Fibroblast of lung (primary cell): ENCODE results near the gene DLG2.

Source experiments
- EZH2 ChIP-seq: IDR thresholded peaks from 2 replicates; pipeline ENCODE4 v1.5.1; 2012; ENCODE audit warnings: low read length, control low read depth, mild to moderate bottlenecking; ENCODE audit errors: missing control alignments
- TF ChIP-seq, protein P1 (sequence below), 2 donors: IDR thresholded peaks in 1 of 2; conservative IDR thresholded peaks in 1 of 2; 1 replicate in 1 of 2; 2 replicates in 1 of 2; pipeline ENCODE4 v1.5.1; 2011 to 2012; ENCODE audit warnings: low read length in 2 of 2, control low read depth in 1 of 2, inconsistent platforms in 1 of 2, low read depth in 1 of 2, mild to moderate bottlenecking in 1 of 2

GRCh38 chr11:83836065-83836464 lies 1791.1 kb downstream of the DLG2 start:
- TF ChIP-seq, protein P1, sequence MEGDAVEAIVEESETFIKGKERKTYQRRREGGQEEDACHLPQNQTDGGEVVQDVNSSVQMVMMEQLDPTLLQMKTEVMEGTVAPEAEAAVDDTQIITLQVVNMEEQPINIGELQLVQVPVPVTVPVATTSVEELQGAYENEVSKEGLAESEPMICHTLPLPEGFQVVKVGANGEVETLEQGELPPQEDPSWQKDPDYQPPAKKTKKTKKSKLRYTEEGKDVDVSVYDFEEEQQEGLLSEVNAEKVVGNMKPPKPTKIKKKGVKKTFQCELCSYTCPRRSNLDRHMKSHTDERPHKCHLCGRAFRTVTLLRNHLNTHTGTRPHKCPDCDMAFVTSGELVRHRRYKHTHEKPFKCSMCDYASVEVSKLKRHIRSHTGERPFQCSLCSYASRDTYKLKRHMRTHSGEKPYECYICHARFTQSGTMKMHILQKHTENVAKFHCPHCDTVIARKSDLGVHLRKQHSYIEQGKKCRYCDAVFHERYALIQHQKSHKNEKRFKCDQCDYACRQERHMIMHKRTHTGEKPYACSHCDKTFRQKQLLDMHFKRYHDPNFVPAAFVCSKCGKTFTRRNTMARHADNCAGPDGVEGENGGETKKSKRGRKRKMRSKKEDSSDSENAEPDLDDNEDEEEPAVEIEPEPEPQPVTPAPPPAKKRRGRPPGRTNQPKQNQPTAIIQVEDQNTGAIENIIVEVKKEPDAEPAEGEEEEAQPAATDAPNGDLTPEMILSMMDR (conservative IDR thresholded peaks at IDR 0.05 in 1 of 2, IDR thresholded peaks at IDR 0.05 in 1 of 2; ENCODE audit: low read depth in 1 of 2, low read length in 2 of 2): no peak
- no peak for TF ChIP-seq EZH2
